HUES48 (cell line): ENCODE measurements around the gene ARAP1.

Experiments
- H3K27ac ChIP-seq: one replicate; pipeline ENCODE4 v1.7.0; 2013; ENCODE audit warnings: low read depth, low read length, inconsistent platforms
- H3K27me3 ChIP-seq: 2 replicates; pipeline ENCODE4 v1.6.1; 2013; ENCODE audit warnings: mild to moderate bottlenecking, low read length; ENCODE audit not compliant: control insufficient read depth, insufficient read depth
- H3K36me3 ChIP-seq: 2 replicates; pipeline ENCODE4 v1.6.1; 2013; ENCODE audit warnings: low read length; ENCODE audit not compliant: control insufficient read depth, insufficient read depth
- H3K4me1 ChIP-seq: 2 replicates; pipeline ENCODE4 v1.6.1; 2013; ENCODE audit warnings: mild to moderate bottlenecking, low read length; ENCODE audit not compliant: control insufficient read depth, insufficient read depth
- H3K4me3 ChIP-seq: 2 replicates; pipeline ENCODE4 v1.5.1; 2013; ENCODE audit warnings: mild to moderate bottlenecking, low read depth, low read length
- H3K9ac ChIP-seq: 2 replicates; pipeline ENCODE4 v1.6.1; 2013; ENCODE audit warnings: mild to moderate bottlenecking, low read depth, low read length, moderate library complexity
- H3K9me3 ChIP-seq: 2 replicates; pipeline ENCODE4 v1.6.1; 2013; ENCODE audit warnings: low read length; ENCODE audit not compliant: control insufficient read depth, insufficient read depth

Gene ARAP1

GRCh38 chr11:72727521-72727920 is 24.7 kb downstream of the ARAP1 start:
- no peaks in the 10 kb centered on the region for H3K27me3 ChIP-seq
- no peak overlapping the region for H3K4me3 ChIP-seq
- peaks cover 11% of the 10 kb centered on the region for H3K4me1 ChIP-seq
- no peak overlapping the region for H3K27ac ChIP-seq
- H3K9me3 ChIP-seq = no peaks in the 10 kb centered on the region
- H3K9ac ChIP-seq = no peak overlapping the region
- H3K36me3 ChIP-seq = 0 out of 2 replicates have a peak, but pooled peaks cover 7% of the 10 kb centered on the region

GRCh38 chr11:72726266-72727220 is 25.7 kb downstream of the ARAP1 start:
- H3K9ac ChIP-seq = no peak overlapping the region
- 0 out of 2 replicates have a peak, but pooled peaks cover 7% of the 10 kb centered on the region for H3K36me3 ChIP-seq
- no peak overlapping the region for H3K4me3 ChIP-seq
- H3K4me1 ChIP-seq = peaks cover 11% of the 10 kb centered on the region
- no peaks in the 10 kb centered on the region for H3K9me3 ChIP-seq
- H3K27ac ChIP-seq = no peak overlapping the region
- H3K27me3 ChIP-seq = no peaks in the 10 kb centered on the region

- H3K9me3 ChIP-seq = no peaks in the 10 kb centered on the region
- no peak overlapping the region for H3K4me3 ChIP-seq
- H3K9ac ChIP-seq = no peak overlapping the region
- H3K4me1 ChIP-seq = peaks cover 8% of the 10 kb centered on the region
- H3K27ac ChIP-seq = no peak overlapping the region
- H3K27me3 ChIP-seq = no peaks in the 10 kb centered on the region
- 0 out of 2 replicates have a peak, but pooled peaks cover 7% of the 10 kb centered on the region for H3K36me3 ChIP-seq
Observed at GRCh38 chr11:72725724-72726028, 26.5 kb downstream of the ARAP1 start.

GRCh38 chr11:72724851-72725723 is 27.1 kb downstream of the ARAP1 start:
- H3K9me3 ChIP-seq = no peaks in the 10 kb centered on the region
- no peak overlapping the region for H3K4me3 ChIP-seq
- peaks cover 7% of the 10 kb centered on the region; the same call in 1 of the 2 replicates for H3K36me3 ChIP-seq
- H3K4me1 ChIP-seq = peaks cover 3% of the 10 kb centered on the region
- no peaks in the 10 kb centered on the region for H3K27me3 ChIP-seq
- H3K27ac ChIP-seq = no peak overlapping the region
- H3K9ac ChIP-seq = no peak overlapping the region

GRCh38 chr11:72724021-72724551 is 28.1 kb downstream of the ARAP1 start:
- H3K4me1 ChIP-seq = no peaks in the 10 kb centered on the region; the same call in 1 of the 2 replicates
- no peak overlapping the region for H3K27ac ChIP-seq
- H3K27me3 ChIP-seq = no peaks in the 10 kb centered on the region
- peaks cover 8% of the 10 kb centered on the region; the same call in 1 of the 2 replicates for H3K36me3 ChIP-seq
- no peaks in the 10 kb centered on the region for H3K9me3 ChIP-seq
- no peak overlapping the region for H3K4me3 ChIP-seq
- H3K9ac ChIP-seq = no peak overlapping the region

- no peak overlapping the region for H3K4me3 ChIP-seq
- no peaks in the 10 kb centered on the region for H3K27me3 ChIP-seq
- peaks cover 14% of the 10 kb centered on the region; the same call in 1 of the 2 replicates for H3K36me3 ChIP-seq
- H3K9me3 ChIP-seq = no peaks in the 10 kb centered on the region
- H3K27ac ChIP-seq = no peak overlapping the region
- H3K4me1 ChIP-seq = no peaks in the 10 kb centered on the region; the same call in 1 of the 2 replicates
- no peak overlapping the region for H3K9ac ChIP-seq
Observed at GRCh38 chr11:72723508-72723907, 28.7 kb downstream of the ARAP1 start.

- Histone ChIP-seq H3K27ac (no peak overlapping the region), H3K4me3 (no peak overlapping the region), H3K27me3 (no peaks in the 10 kb centered on the region), H3K9me3 (no peaks in the 10 kb centered on the region), H3K4me1 (no peaks in the 10 kb centered on the region; the same call in 1 of the 2 replicates), H3K9ac (no peak overlapping the region), H3K36me3 (peaks cover 18% of the 10 kb centered on the region; the same call in 1 of the 2 replicates)
Observed at GRCh38 chr11:72722050-72722748, 30.0 kb downstream of the ARAP1 start.

GRCh38 chr11:72721689-72722049 is 30.5 kb downstream of the ARAP1 start:
- Histone ChIP-seq H3K36me3 (peaks cover 21% of the 10 kb centered on the region; the same call in 1 of the 2 replicates), H3K4me3 (no peak overlapping the region), H3K9ac (no peak overlapping the region), H3K4me1 (no peaks in the 10 kb centered on the region; the same call in 1 of the 2 replicates), H3K27ac (no peak overlapping the region), H3K9me3 (no peaks in the 10 kb centered on the region), H3K27me3 (no peaks in the 10 kb centered on the region)

- no peak overlapping the region for H3K9ac ChIP-seq
- H3K4me3 ChIP-seq = no peak overlapping the region
- H3K9me3 ChIP-seq = no peaks in the 10 kb centered on the region
- H3K27ac ChIP-seq = no peak overlapping the region
- H3K4me1 ChIP-seq = no peaks in the 10 kb centered on the region; the same call in 1 of the 2 replicates
- H3K36me3 ChIP-seq = peaks cover 24% of the 10 kb centered on the region; the same call in 1 of the 2 replicates
- H3K27me3 ChIP-seq = no peaks in the 10 kb centered on the region
Observed at GRCh38 chr11:72721276-72721675, 30.9 kb downstream of the ARAP1 start.

GRCh38 chr11:72720784-72721183 is 31.4 kb downstream of the ARAP1 start:
- Histone ChIP-seq H3K4me3 (no peak overlapping the region), H3K27me3 (no peaks in the 10 kb centered on the region), H3K9ac (no peak overlapping the region), H3K4me1 (no peaks in the 10 kb centered on the region; the same call in 1 of the 2 replicates), H3K36me3 (peaks cover 24% of the 10 kb centered on the region; the same call in 1 of the 2 replicates), H3K9me3 (no peaks in the 10 kb centered on the region), H3K27ac (no peak overlapping the region)
